Measurements from ENCODE around the gene FGF14. TPM values are rescaled to one million over a fixed set of nuclear protein-coding genes. Genes with fewer than 3 reads are reported as not detected.

The FGF14 gene
- total and polyA plus RNA-seq, 9 donors: 0.06 to 4.8 (median 0.60) TPM; not detected in 2

GRCh38 chr13:102322211-102322610 is 79.6 kb downstream of the FGF14 start:
- Histone ChIP-seq H3K27ac (no peak overlapping the region), H3K4me1 (ENCODE audit: insufficient read depth) (no peaks in the 10 kb centered on the region), H3K36me3 (no peaks in the 10 kb centered on the region), H3K27me3 (no peaks in the 10 kb centered on the region), H3K4me3 (no peak overlapping the region), H3K9me3 (no peaks in the 10 kb centered on the region)
- intact Hi-C loops (cut with DNase I): no loop called here
- no peak for TF ChIP-seq CTCF (IDR thresholded peaks at IDR 0.05)
- TF ChIP-seq POLR2A (IDR thresholded peaks at IDR 0.05): no peak
- TF ChIP-seq EP300 (IDR thresholded peaks at IDR 0.05): no peak
- no peak for DNase-seq
- WGBS, 3 donors: 84 to 93% (median 92%) methylated on average over 3 of the region's 3 CpGs

- no peak overlapping the region for H3K4me3 ChIP-seq
- TF ChIP-seq EP300 (IDR thresholded peaks at IDR 0.05) (no peak), CTCF (IDR thresholded peaks at IDR 0.05) (no peak), POLR2A (IDR thresholded peaks at IDR 0.05) (no peak)
- H3K4me1 ChIP-seq (ENCODE audit: insufficient read depth): no peaks in the 10 kb centered on the region
- no peaks in the 10 kb centered on the region for H3K36me3 ChIP-seq
- WGBS, 3 donors: 92 to 95% (median 95%) methylated on average over 5 of the region's 5 CpGs
- no peaks in the 10 kb centered on the region for H3K27me3 ChIP-seq
- intact Hi-C loops (cut with DNase I): no loop called here
- DNase-seq: no peak
- H3K9me3 ChIP-seq: no peaks in the 10 kb centered on the region
- H3K27ac ChIP-seq: no peak overlapping the region
Observed at GRCh38 chr13:102318233-102318632, 83.6 kb downstream of the FGF14 start.

- Histone ChIP-seq H3K27ac (no peak overlapping the region), H3K4me1 (ENCODE audit: insufficient read depth) (no peaks in the 10 kb centered on the region), H3K9me3 (no peaks in the 10 kb centered on the region), H3K4me3 (no peak overlapping the region), H3K36me3 (no peaks in the 10 kb centered on the region), H3K27me3 (no peaks in the 10 kb centered on the region)
- 7 to 9% (median 7%) methylated on average over 2 of the region's 2 CpGs for WGBS, 3 donors
- TF ChIP-seq CTCF (IDR thresholded peaks at IDR 0.05) (no peak), EP300 (IDR thresholded peaks at IDR 0.05) (no peak), POLR2A (IDR thresholded peaks at IDR 0.05) (no peak)
- intact Hi-C loops (cut with DNase I): no loop called here
- peak; percentile 34 to 81 (median 60) for DNase-seq
Observed at GRCh38 chr13:102317593-102317992, 84.3 kb downstream of the FGF14 start.

GRCh38 chr13:102316732-102317131 is 85.1 kb downstream of the FGF14 start:
- TF ChIP-seq CTCF (IDR thresholded peaks at IDR 0.05): no peak
- no peak for TF ChIP-seq EP300 (IDR thresholded peaks at IDR 0.05)
- TF ChIP-seq POLR2A (IDR thresholded peaks at IDR 0.05): no peak
- intact Hi-C loops (cut with DNase I): no loop called here
- Histone ChIP-seq H3K36me3 (no peaks in the 10 kb centered on the region), H3K4me1 (ENCODE audit: insufficient read depth) (no peaks in the 10 kb centered on the region), H3K4me3 (no peak overlapping the region), H3K27me3 (no peaks in the 10 kb centered on the region), H3K27ac (no peak overlapping the region), H3K9me3 (no peaks in the 10 kb centered on the region)
- 88 to 92% (median 89%) methylated on average over 3 of the region's 3 CpGs for WGBS, 3 donors
- DNase-seq: no peak
